Measurements from ENCODE around the gene RNASE8.

DNA sequence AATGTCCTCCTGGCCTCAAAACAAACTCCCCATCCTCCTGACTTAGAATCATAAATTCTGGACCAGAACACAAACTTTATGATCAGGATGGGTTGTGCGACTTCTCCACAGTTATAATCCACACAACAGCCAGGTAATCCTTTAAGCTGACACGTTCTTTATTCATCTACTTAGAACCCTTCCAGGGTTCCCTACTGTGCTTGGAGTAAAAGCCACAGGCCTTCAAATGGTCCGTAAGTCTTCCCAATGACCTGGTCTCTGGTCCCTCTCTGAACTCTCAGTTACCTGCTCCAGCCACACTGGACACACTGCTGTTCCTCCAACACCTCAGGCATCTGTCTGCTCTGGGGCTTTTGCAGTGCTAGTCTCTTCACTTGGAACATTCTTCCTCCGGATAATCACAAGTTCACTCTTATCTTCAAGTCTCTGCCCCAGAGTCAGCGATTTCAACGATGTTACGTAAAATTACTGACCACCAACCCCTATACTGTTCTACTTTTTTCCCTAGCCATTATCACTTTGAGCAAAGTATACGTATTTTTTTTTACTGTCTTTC, 17.2 kb upstream of the RNASE8 start:
- TF ChIP-seq LEF1 (IDR thresholded peaks at IDR 0.05; ENCODE audit: borderline replicate concordance): no peak
- TF ChIP-seq HDGF (IDR thresholded peaks at IDR 0.05; ENCODE audit: borderline replicate concordance): no peak
- no peak for TF ChIP-seq SP1 (IDR thresholded peaks at IDR 0.05)
- TF ChIP-seq FOXM1 (IDR thresholded peaks at IDR 0.05; ENCODE audit: borderline replicate concordance): no peak
- no peak for TF ChIP-seq ARNT (IDR thresholded peaks at IDR 0.05)
- no peak for TF ChIP-seq FOXK2 (IDR thresholded peaks at IDR 0.05)
- TF ChIP-seq ZNF384 (IDR thresholded peaks at IDR 0.05): no peak
- TF ChIP-seq CTBP1 (IDR thresholded peaks at IDR 0.05; ENCODE audit: borderline replicate concordance): no peak
- TF ChIP-seq BHLHE40 (IDR thresholded peaks at IDR 0.05; ENCODE audit: borderline replicate concordance): no peak
- no peak for TF ChIP-seq SUZ12 (IDR thresholded peaks at IDR 0.05)
- TF ChIP-seq TARDBP (IDR thresholded peaks at IDR 0.05): no peak
- no peak for TF ChIP-seq FOXA1 (IDR thresholded peaks at IDR 0.05)
- no peak for TF ChIP-seq NFRKB (IDR thresholded peaks at IDR 0.05)
